ENCODE data around the gene CHMP1B. TPM values are rescaled to one million over a fixed set of nuclear protein-coding genes. Genes with fewer than 3 reads are reported as not detected.

The CHMP1B gene
- total RNA-seq, 2 experiments from 2014 or later: 64.4 to 67.4 TPM

GRCh38 chr18:11887328-11888128, 36.3 kb downstream of the CHMP1B start:
- TF ChIP-seq CTCF (IDR thresholded peaks at IDR 0.05): no peak
- Histone ChIP-seq H3K4me3 (ENCODE audit: low read length) (no peak overlapping the region), H3K27ac (ENCODE audit: low read depth in 1 of 2, low read length in 2 of 2) (no peak overlapping the region), H3K27me3 (ENCODE audit: control insufficient read depth in 1 of 2, insufficient read depth in 2 of 2, low read length in 2 of 2) (no peaks in the 10 kb centered on the region), H3K4me1 (ENCODE audit: insufficient read depth, low read length) (no peaks in the 10 kb centered on the region), H3K9me3 (ENCODE audit: control insufficient read depth in 1 of 2, insufficient read depth in 1 of 2, low read length in 2 of 2) (no peaks in the 10 kb centered on the region), H3K36me3 (ENCODE audit: insufficient read depth, low read length) (peaks cover 66% of the 10 kb centered on the region)
- H3K4me1 Mint-ChIP-seq (ENCODE audit: low read depth): no peaks in the 10 kb centered on the region
- ATAC-seq (ENCODE audit: poor library complexity): no peak
- intact Hi-C loops (cut with DNase I, micrococcal nuclease): no loop called here
- no peak for DNase-seq
- CTCF ChIA-PET: no interaction called here
- peaks cover 83% of the 10 kb centered on the region for H3K36me3 Mint-ChIP-seq (ENCODE audit: low read depth)
- no peak overlapping the region for H3K27ac Mint-ChIP-seq
- no peaks in the 10 kb centered on the region for H3K27me3 Mint-ChIP-seq
- H3K9me3 Mint-ChIP-seq: no peaks in the 10 kb centered on the region
- H3K4me3 Mint-ChIP-seq: no peak overlapping the region
- POLR2A ChIA-PET: no interaction called here

GRCh38 chr18:11888726-11889125, 37.5 kb downstream of the CHMP1B start:
- CTCF ChIA-PET: no interaction called here

GRCh38 chr18:11889284-11889683, 38.1 kb downstream of the CHMP1B start:
- DNase-seq (no peak), ATAC-seq (ENCODE audit: poor library complexity) (no peak)
- H3K4me1 ChIP-seq (ENCODE audit: insufficient read depth, low read length): no peaks in the 10 kb centered on the region
- ChIA-PET POLR2A (no interaction called here), CTCF (no interaction called here)
- intact Hi-C loops (cut with DNase I, micrococcal nuclease): no loop called here
- H3K36me3 ChIP-seq (ENCODE audit: insufficient read depth, low read length): peaks cover 72% of the 10 kb centered on the region
- H3K27ac ChIP-seq (ENCODE audit: low read depth in 1 of 2, low read length in 2 of 2): no peak overlapping the region
- H3K27me3 Mint-ChIP-seq: no peaks in the 10 kb centered on the region
- H3K27ac Mint-ChIP-seq: no peak overlapping the region
- H3K4me3 ChIP-seq (ENCODE audit: low read length): no peak overlapping the region
- TF ChIP-seq CTCF (IDR thresholded peaks at IDR 0.05): no peak
- peaks cover 84% of the 10 kb centered on the region for H3K36me3 Mint-ChIP-seq (ENCODE audit: low read depth)
- no peaks in the 10 kb centered on the region for H3K9me3 ChIP-seq (ENCODE audit: control insufficient read depth in 1 of 2, insufficient read depth in 1 of 2, low read length in 2 of 2)
- no peaks in the 10 kb centered on the region for H3K27me3 ChIP-seq (ENCODE audit: control insufficient read depth in 1 of 2, insufficient read depth in 2 of 2, low read length in 2 of 2)
- H3K4me3 Mint-ChIP-seq: no peak overlapping the region
- H3K4me1 Mint-ChIP-seq (ENCODE audit: low read depth): no peaks in the 10 kb centered on the region
- H3K9me3 Mint-ChIP-seq: no peaks in the 10 kb centered on the region

More at GRCh38 chr18:11888726-11889125, 37.5 kb downstream of the CHMP1B start:
- H3K4me3 ChIP-seq (ENCODE audit: low read length): no peak overlapping the region
- ATAC-seq (ENCODE audit: poor library complexity) (no peak), DNase-seq (no peak)
- no peaks in the 10 kb centered on the region for H3K27me3 ChIP-seq (ENCODE audit: control insufficient read depth in 1 of 2, insufficient read depth in 2 of 2, low read length in 2 of 2)
- no peak overlapping the region for H3K27ac ChIP-seq (ENCODE audit: low read depth in 1 of 2, low read length in 2 of 2)
- H3K36me3 Mint-ChIP-seq (ENCODE audit: low read depth): peaks cover 86% of the 10 kb centered on the region
- POLR2A ChIA-PET: no interaction called here
- H3K9me3 ChIP-seq (ENCODE audit: control insufficient read depth in 1 of 2, insufficient read depth in 1 of 2, low read length in 2 of 2): no peaks in the 10 kb centered on the region
- H3K27me3 Mint-ChIP-seq: no peaks in the 10 kb centered on the region
- no peaks in the 10 kb centered on the region for H3K4me1 Mint-ChIP-seq (ENCODE audit: low read depth)
- intact Hi-C loops (cut with DNase I, micrococcal nuclease): no loop called here
- no peak overlapping the region for H3K4me3 Mint-ChIP-seq
- H3K27ac Mint-ChIP-seq: no peak overlapping the region
- no peaks in the 10 kb centered on the region for H3K9me3 Mint-ChIP-seq
- H3K4me1 ChIP-seq (ENCODE audit: insufficient read depth, low read length): no peaks in the 10 kb centered on the region
- H3K36me3 ChIP-seq (ENCODE audit: insufficient read depth, low read length): peaks cover 70% of the 10 kb centered on the region
- no peak for TF ChIP-seq CTCF (IDR thresholded peaks at IDR 0.05)

Data from CD4-positive, alpha-beta T cell (primary cell).